ENCODE results near the gene POMT1. TPM values are rescaled to one million over a fixed set of nuclear protein-coding genes. Genes with fewer than 3 reads are reported as not detected.

POMT1 gene
- total RNA-seq, 2 experiments from 2014 or later = 50.1 to 50.5 TPM

DNA sequence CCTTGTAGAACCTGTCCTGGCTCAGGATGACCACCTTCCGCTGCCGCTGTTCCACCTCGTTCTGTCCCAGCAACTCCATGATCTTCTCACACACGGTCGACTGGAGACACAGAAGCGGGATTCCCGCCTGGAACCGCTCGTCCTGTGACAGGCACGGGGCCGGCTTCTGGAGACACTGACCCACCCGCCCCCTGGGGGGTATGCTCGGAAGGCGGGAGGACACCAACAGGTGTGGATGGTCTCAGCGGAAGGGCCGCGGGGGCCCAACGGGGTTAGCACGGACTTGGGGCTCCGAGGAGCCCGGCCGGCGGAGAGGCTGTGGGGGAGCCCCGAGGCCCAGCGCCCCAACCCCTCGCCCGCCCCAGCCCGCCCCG is 27.8 kb downstream of the POMT1 start:
- Mint-ChIP-seq H3K4me1 (ENCODE audit: low read depth) (peaks cover 40% of the 10 kb centered on the region), H3K36me3 (ENCODE audit: low read depth) (peaks cover 26% of the 10 kb centered on the region), H3K4me3 (peak overlapping the region; percentile 66), H3K27me3 (no peaks in the 10 kb centered on the region), H3K27ac (no peak overlapping the region), H3K9me3 (no peaks in the 10 kb centered on the region)
- Histone ChIP-seq H3K4me3 (ENCODE audit: low read length) (peak overlapping the region; percentile 72), H3K27ac (ENCODE audit: low read depth in 1 of 2, low read length in 2 of 2) (peak overlapping the region in 1 of 2 donors; percentile 44), H3K9me3 (ENCODE audit: control insufficient read depth in 1 of 2, insufficient read depth in 1 of 2, low read length in 2 of 2) (no peaks in the 10 kb centered on the region), H3K36me3 (ENCODE audit: insufficient read depth, low read length) (peaks cover 43% of the 10 kb centered on the region), H3K27me3 (ENCODE audit: control insufficient read depth in 1 of 2, insufficient read depth in 2 of 2, low read length in 2 of 2) (no peaks in the 10 kb centered on the region), H3K4me1 (ENCODE audit: insufficient read depth, low read length) (peaks cover 38% of the 10 kb centered on the region)
- TF ChIP-seq CTCF (IDR thresholded peaks at IDR 0.05) = no peak
- DNase-seq (peak in 2 of 14 experiments; percentile 22 to 52), ATAC-seq (ENCODE audit: poor library complexity) (peak; percentile 19)
- ChIA-PET POLR2A (interaction anchor here (1.0 kb wide), 2 partner anchors 30 to 55 kb away, joined by 3 to 4 read pairs; no protein-coding TSS in a partner anchor), CTCF (no interaction called here)
- intact Hi-C loops (cut with DNase I, micrococcal nuclease) = loop anchor here in 1 of 2 experiments (1.0 to 10.0 kb wide), 3 partner anchors 27 to 554 kb away; no protein-coding TSS in a partner anchor

DNA sequence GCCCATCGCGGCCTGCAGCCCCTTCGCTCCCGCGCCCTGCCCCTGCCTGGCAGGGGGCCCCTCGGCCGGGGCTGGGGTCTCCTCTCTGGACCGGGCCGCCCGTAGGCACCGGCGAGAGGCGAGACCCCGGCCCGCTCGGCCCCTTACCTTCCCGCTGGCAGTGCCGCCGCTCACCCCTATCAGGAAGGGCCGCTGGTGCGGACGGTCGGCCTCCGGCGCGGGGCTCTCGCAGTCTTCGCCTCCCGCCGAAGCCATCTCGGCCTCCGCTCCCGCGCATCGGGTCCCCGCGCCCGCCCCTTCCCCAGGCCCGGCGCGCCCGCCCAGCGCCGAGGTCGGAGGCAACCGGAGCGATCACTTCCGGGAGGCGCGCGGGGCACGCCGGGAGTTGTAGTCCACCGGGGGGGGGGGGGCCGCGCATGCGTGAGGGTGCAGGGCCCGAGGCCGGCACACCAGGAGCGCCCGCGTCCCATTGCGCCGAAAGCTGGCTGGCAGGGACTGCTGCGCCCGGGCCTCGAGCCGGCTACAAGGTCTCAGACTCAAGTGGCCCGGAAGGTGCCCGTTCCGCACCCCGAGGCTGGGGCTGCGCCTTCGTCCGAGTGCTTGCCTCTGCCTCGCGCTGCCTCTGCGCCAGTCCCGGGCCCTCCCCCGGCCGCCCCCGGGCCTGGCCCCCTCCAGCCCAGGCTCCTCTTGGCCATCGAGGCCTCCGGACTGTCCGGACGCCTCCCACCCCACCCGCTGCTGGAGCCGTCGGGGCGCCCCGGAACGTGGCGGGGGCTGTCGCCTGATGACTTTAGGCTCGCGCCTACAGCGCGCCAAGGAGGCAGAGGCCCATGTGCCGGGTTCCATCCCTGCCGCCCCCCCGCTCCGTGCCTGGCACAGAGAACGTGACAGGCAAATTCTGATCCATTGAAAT is 28.5 kb downstream of the POMT1 start, which contains the start of gene UCK1:
TSS of gene UCK1 (minus strand) at position 344 of the 913 bp plus-strand sequence. CDS start at position 255, 89 bp downstream.
- H3K36me3 ChIP-seq (ENCODE audit: insufficient read depth, low read length) = peaks cover 36% of the 10 kb centered on the region
- H3K36me3 Mint-ChIP-seq (ENCODE audit: low read depth) = peaks cover 20% of the 10 kb centered on the region
- peak within 1 kb of the TSS; percentile 13 to 44 for H3K27ac ChIP-seq (ENCODE audit: low read depth in 1 of 2, low read length in 2 of 2)
- ATAC-seq (ENCODE audit: poor library complexity) (peak; percentile 91), DNase-seq (peak; percentile 57 to 93 (median 72))
- no peak within 1 kb of the TSS for H3K27ac Mint-ChIP-seq
- intact Hi-C loops (cut with DNase I, micrococcal nuclease) = loop anchor here in 1 of 2 experiments (1.0 to 10.0 kb wide), 4 partner anchors 28 to 554 kb away; partner anchors contain the start of gene NUP214
- ChIA-PET POLR2A (interaction anchor here (0.6 to 1.0 kb wide), 3 partner anchors 8 to 54 kb away, joined by 3 to 4 read pairs (median 4); no protein-coding TSS in a partner anchor), CTCF (no interaction called here)
- peaks cover 42% of the 10 kb centered on the region for H3K4me1 Mint-ChIP-seq (ENCODE audit: low read depth)
- TF ChIP-seq CTCF (IDR thresholded peaks at IDR 0.05) = no peak
- no peaks in the 10 kb centered on the region for H3K27me3 ChIP-seq (ENCODE audit: control insufficient read depth in 1 of 2, insufficient read depth in 2 of 2, low read length in 2 of 2)
- no peaks in the 10 kb centered on the region for H3K9me3 Mint-ChIP-seq
- H3K4me3 Mint-ChIP-seq = peak within 1 kb of the TSS; percentile 85
- peak within 1 kb of the TSS; percentile 72 for H3K4me3 ChIP-seq (ENCODE audit: low read length)
- H3K9me3 ChIP-seq (ENCODE audit: control insufficient read depth in 1 of 2, insufficient read depth in 1 of 2, low read length in 2 of 2) = no peaks in the 10 kb centered on the region
- peaks cover 44% of the 10 kb centered on the region for H3K4me1 ChIP-seq (ENCODE audit: insufficient read depth, low read length)
- no peaks in the 10 kb centered on the region for H3K27me3 Mint-ChIP-seq

GRCh38 chr9:131534721-131535237 is 32.1 kb downstream of the POMT1 start:
- Histone ChIP-seq H3K9me3 (ENCODE audit: control insufficient read depth in 1 of 2, insufficient read depth in 1 of 2, low read length in 2 of 2) (no peaks in the 10 kb centered on the region), H3K36me3 (ENCODE audit: insufficient read depth, low read length) (peaks cover 4% of the 10 kb centered on the region), H3K27me3 (ENCODE audit: control insufficient read depth in 1 of 2, insufficient read depth in 2 of 2, low read length in 2 of 2) (no peaks in the 10 kb centered on the region), H3K4me1 (ENCODE audit: insufficient read depth, low read length) (peaks cover 70% of the 10 kb centered on the region), H3K4me3 (ENCODE audit: low read length) (no peak overlapping the region), H3K27ac (ENCODE audit: low read depth in 1 of 2, low read length in 2 of 2) (no peak overlapping the region)
- Mint-ChIP-seq H3K27ac (peak overlapping the region; percentile 11), H3K4me1 (ENCODE audit: low read depth) (peaks cover 45% of the 10 kb centered on the region), H3K36me3 (ENCODE audit: low read depth) (no peaks in the 10 kb centered on the region), H3K9me3 (no peaks in the 10 kb centered on the region), H3K27me3 (no peaks in the 10 kb centered on the region), H3K4me3 (peak overlapping the region; percentile 76)
- intact Hi-C loops (cut with DNase I, micrococcal nuclease) = loop anchor here (5.0 to 10.0 kb wide), 3 partner anchors 32 to 550 kb away; partner anchors contain the start of gene POMT1 (in 1 of the 2)
- DNase-seq (peak in 6 of 14 experiments; percentile 20 to 58 (median 44)), ATAC-seq (ENCODE audit: poor library complexity) (peak; percentile 47)
- ChIA-PET POLR2A (interaction anchor here (0.7 to 1.2 kb wide), 3 partner anchors 9 to 34 kb away, joined by 3 to 5 read pairs (median 4); no protein-coding TSS in a partner anchor), CTCF (no interaction called here)
- no peak for TF ChIP-seq CTCF (IDR thresholded peaks at IDR 0.05)

Data from CD4-positive, alpha-beta T cell (primary cell).